Measurements from ENCODE around the gene COL27A1. TPM values are rescaled to one million over a fixed set of nuclear protein-coding genes. Genes with fewer than 3 reads are reported as not detected.

The COL27A1 gene
- total and polyA plus RNA-seq, 2 experiments from 2014 or later = 10.5 to 18.0 TPM

DNA sequence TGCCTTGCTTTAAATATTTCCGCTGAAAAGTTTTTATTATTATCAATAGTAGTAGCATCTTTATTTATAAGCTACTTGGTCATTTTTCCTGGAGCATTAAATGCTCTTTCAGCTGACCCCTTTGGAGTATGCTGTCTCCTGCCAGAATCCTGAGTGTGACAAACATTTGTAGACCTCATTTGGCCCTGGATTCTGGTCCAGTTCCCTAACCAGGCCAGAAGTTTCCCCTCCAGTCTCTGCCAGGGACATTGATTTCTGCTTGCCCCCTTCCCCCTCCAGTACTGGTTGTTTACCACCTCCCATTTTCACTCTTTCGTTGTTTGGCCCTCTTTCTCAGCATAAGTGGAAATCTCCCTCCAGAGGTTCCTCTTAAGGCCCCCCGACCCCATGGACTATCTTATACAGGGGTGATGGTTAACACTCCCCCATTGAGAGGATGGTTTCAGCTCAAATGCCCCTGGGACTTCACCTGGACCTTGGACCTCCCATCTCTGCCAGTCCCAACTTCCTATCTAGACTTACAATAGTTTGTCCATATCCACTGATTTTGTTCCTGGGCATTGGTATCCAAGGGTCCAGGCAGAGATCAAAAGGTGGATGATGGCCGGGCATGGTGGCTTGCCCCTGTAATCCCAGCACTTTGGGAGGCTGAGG is 24.6 kb upstream of the COL27A1 start:
- Histone ChIP-seq H4K20me1 (replicated peaks; ENCODE audit: insufficient read depth) (no peaks in the 10 kb centered on the region), H3K9me2 (ENCODE audit: insufficient read depth) (no peaks in the 10 kb centered on the region)
- peaks cover 3% of the 10 kb centered on the region for H3K27me3 Mint-ChIP-seq (ENCODE audit: insufficient read depth, low read depth, poor library complexity)

More for the DNA sequence above, 24.6 kb upstream of the COL27A1 start:
- H3K9me3 Mint-ChIP-seq = no peaks in the 10 kb centered on the region; the same call in 2 of the 3 replicates
- H3K4me3 Mint-ChIP-seq = no peak overlapping the region
- TF ChIP-seq EZH2 (IDR thresholded peaks at IDR 0.05; ENCODE audit: low read depth, unreplicated experiment) (no peak), EZH2phosphoT487 (IDR thresholded peaks at IDR 0.05; ENCODE audit: unreplicated experiment) (no peak), POLR2AphosphoS5 (IDR thresholded peaks at IDR 0.05; ENCODE audit: low read depth) (no peak), CREB1 (CRISPR knock-in tag; IDR thresholded peaks at IDR 0.05; ENCODE audit: low read depth) (no peak), NANOG (IDR thresholded peaks at IDR 0.05; ENCODE audit: borderline replicate concordance) (no peak), ZNF114 (CRISPR knock-in tag; IDR thresholded peaks at IDR 0.05) (no peak), ZNF331 (CRISPR knock-in tag; IDR thresholded peaks at IDR 0.05; ENCODE audit: low read depth) (no peak)
- TF ChIP-seq, protein P1, sequence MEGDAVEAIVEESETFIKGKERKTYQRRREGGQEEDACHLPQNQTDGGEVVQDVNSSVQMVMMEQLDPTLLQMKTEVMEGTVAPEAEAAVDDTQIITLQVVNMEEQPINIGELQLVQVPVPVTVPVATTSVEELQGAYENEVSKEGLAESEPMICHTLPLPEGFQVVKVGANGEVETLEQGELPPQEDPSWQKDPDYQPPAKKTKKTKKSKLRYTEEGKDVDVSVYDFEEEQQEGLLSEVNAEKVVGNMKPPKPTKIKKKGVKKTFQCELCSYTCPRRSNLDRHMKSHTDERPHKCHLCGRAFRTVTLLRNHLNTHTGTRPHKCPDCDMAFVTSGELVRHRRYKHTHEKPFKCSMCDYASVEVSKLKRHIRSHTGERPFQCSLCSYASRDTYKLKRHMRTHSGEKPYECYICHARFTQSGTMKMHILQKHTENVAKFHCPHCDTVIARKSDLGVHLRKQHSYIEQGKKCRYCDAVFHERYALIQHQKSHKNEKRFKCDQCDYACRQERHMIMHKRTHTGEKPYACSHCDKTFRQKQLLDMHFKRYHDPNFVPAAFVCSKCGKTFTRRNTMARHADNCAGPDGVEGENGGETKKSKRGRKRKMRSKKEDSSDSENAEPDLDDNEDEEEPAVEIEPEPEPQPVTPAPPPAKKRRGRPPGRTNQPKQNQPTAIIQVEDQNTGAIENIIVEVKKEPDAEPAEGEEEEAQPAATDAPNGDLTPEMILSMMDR (conservative IDR thresholded peaks at IDR 0.05; ENCODE audit: low read depth in 2 of 2) = no peak
- TF ChIP-seq, protein P2, sequence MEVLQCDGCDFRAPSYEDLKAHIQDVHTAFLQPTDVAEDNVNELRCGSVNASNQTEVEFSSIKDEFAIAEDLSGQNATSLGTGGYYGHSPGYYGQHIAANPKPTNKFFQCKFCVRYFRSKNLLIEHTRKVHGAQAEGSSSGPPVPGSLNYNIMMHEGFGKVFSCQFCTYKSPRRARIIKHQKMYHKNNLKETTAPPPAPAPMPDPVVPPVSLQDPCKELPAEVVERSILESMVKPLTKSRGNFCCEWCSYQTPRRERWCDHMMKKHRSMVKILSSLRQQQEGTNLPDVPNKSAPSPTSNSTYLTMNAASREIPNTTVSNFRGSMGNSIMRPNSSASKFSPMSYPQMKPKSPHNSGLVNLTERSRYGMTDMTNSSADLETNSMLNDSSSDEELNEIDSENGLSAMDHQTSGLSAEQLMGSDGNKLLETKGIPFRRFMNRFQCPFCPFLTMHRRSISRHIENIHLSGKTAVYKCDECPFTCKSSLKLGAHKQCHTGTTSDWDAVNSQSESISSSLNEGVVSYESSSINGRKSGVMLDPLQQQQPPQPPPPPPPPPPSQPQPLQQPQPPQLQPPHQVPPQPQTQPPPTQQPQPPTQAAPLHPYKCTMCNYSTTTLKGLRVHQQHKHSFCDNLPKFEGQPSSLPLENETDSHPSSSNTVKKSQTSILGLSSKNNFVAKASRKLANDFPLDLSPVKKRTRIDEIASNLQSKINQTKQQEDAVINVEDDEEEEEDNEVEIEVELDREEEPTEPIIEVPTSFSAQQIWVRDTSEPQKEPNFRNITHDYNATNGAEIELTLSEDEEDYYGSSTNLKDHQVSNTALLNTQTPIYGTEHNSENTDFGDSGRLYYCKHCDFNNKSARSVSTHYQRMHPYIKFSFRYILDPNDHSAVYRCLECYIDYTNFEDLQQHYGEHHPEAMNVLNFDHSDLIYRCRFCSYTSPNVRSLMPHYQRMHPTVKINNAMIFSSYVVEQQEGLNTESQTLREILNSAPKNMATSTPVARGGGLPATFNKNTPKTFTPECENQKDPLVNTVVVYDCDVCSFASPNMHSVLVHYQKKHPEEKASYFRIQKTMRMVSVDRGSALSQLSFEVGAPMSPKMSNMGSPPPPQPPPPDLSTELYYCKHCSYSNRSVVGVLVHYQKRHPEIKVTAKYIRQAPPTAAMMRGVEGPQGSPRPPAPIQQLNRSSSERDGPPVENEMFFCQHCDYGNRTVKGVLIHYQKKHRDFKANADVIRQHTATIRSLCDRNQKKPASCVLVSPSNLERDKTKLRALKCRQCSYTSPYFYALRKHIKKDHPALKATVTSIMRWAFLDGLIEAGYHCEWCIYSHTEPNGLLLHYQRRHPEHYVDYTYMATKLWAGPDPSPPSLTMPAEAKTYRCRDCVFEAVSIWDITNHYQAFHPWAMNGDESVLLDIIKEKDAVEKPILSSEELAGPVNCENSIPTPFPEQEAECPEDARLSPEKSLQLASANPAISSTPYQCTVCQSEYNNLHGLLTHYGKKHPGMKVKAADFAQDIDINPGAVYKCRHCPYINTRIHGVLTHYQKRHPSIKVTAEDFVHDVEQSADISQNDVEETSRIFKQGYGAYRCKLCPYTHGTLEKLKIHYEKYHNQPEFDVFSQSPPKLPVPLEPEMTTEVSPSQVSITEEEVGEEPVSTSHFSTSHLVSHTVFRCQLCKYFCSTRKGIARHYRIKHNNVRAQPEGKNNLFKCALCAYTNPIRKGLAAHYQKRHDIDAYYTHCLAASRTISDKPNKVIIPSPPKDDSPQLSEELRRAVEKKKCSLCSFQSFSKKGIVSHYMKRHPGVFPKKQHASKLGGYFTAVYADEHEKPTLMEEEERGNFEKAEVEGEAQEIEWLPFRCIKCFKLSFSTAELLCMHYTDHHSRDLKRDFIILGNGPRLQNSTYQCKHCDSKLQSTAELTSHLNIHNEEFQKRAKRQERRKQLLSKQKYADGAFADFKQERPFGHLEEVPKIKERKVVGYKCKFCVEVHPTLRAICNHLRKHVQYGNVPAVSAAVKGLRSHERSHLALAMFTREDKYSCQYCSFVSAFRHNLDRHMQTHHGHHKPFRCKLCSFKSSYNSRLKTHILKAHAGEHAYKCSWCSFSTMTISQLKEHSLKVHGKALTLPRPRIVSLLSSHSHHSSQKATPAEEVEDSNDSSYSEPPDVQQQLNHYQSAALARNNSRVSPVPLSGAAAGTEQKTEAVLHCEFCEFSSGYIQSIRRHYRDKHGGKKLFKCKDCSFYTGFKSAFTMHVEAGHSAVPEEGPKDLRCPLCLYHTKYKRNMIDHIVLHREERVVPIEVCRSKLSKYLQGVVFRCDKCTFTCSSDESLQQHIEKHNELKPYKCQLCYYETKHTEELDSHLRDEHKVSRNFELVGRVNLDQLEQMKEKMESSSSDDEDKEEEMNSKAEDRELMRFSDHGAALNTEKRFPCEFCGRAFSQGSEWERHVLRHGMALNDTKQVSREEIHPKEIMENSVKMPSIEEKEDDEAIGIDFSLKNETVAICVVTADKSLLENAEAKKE (CRISPR knock-in tag; IDR thresholded peaks at IDR 0.05) = no peak
- TF ChIP-seq, protein P3, sequence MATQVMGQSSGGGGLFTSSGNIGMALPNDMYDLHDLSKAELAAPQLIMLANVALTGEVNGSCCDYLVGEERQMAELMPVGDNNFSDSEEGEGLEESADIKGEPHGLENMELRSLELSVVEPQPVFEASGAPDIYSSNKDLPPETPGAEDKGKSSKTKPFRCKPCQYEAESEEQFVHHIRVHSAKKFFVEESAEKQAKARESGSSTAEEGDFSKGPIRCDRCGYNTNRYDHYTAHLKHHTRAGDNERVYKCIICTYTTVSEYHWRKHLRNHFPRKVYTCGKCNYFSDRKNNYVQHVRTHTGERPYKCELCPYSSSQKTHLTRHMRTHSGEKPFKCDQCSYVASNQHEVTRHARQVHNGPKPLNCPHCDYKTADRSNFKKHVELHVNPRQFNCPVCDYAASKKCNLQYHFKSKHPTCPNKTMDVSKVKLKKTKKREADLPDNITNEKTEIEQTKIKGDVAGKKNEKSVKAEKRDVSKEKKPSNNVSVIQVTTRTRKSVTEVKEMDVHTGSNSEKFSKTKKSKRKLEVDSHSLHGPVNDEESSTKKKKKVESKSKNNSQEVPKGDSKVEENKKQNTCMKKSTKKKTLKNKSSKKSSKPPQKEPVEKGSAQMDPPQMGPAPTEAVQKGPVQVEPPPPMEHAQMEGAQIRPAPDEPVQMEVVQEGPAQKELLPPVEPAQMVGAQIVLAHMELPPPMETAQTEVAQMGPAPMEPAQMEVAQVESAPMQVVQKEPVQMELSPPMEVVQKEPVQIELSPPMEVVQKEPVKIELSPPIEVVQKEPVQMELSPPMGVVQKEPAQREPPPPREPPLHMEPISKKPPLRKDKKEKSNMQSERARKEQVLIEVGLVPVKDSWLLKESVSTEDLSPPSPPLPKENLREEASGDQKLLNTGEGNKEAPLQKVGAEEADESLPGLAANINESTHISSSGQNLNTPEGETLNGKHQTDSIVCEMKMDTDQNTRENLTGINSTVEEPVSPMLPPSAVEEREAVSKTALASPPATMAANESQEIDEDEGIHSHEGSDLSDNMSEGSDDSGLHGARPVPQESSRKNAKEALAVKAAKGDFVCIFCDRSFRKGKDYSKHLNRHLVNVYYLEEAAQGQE (IDR thresholded peaks at IDR 0.05; ENCODE audit: unreplicated experiment) = no peak
- TF ChIP-seq, protein P4, sequence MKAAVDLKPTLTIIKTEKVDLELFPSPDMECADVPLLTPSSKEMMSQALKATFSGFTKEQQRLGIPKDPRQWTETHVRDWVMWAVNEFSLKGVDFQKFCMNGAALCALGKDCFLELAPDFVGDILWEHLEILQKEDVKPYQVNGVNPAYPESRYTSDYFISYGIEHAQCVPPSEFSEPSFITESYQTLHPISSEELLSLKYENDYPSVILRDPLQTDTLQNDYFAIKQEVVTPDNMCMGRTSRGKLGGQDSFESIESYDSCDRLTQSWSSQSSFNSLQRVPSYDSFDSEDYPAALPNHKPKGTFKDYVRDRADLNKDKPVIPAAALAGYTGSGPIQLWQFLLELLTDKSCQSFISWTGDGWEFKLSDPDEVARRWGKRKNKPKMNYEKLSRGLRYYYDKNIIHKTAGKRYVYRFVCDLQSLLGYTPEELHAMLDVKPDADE (IDR thresholded peaks at IDR 0.05) = no peak
- H3K4me3 ChIP-seq = no peak overlapping the region
- no peak overlapping the region for H3K4me2 ChIP-seq
- H3K27ac ChIP-seq (ENCODE audit: low read depth) = no peak overlapping the region
- no peak overlapping the region for H3K27ac Mint-ChIP-seq
- H3K4me1 Mint-ChIP-seq = peaks cover 10% of the 10 kb centered on the region
- H3K36me3 Mint-ChIP-seq (ENCODE audit: low read depth) = no peaks in the 10 kb centered on the region; the same call in 2 of the 3 replicates
- DNase-seq (ENCODE audit: low spot score) = no peak
- no peaks in the 10 kb centered on the region for H3F3A ChIP-seq (replicated peaks; ENCODE audit: low read depth)
- no peaks in the 10 kb centered on the region for H3K79me2 ChIP-seq (replicated peaks; ENCODE audit: insufficient read depth)
- H3K36me3 ChIP-seq (ENCODE audit: insufficient read depth) = no peaks in the 10 kb centered on the region
- H3K4me1 ChIP-seq (ENCODE audit: insufficient read depth) = peaks cover 12% of the 10 kb centered on the region
- H3K27me3 ChIP-seq (ENCODE audit: insufficient read depth) = no peaks in the 10 kb centered on the region
- ATAC-seq = no peak
- H2AFZ ChIP-seq = no peak overlapping the region

All from GM23338 (cell line).